Stimulated activated CD4-positive, alpha-beta T cell treated with anti-CD3 and anti-CD28 coated beads, Interleukin-12 subunit alpha, Interleukin-12 subunit beta, amount 100 ng/mL, for 24 hours (primary cell): ENCODE results near the gene GNB1L.
"Not testable (repeated sequence)": the region's sequence is repeated elsewhere in the genome, so short reads cannot be mapped to it uniquely, and the experiment has no call there.

Experiments used
- DNase-seq, 2 experiments: peaks; one replicate each; pipeline ENCODE4 v3.0.0-alpha.2; 2020; ENCODE audit warnings: low read depth in 2 of 2

GNB1L gene

DNA sequence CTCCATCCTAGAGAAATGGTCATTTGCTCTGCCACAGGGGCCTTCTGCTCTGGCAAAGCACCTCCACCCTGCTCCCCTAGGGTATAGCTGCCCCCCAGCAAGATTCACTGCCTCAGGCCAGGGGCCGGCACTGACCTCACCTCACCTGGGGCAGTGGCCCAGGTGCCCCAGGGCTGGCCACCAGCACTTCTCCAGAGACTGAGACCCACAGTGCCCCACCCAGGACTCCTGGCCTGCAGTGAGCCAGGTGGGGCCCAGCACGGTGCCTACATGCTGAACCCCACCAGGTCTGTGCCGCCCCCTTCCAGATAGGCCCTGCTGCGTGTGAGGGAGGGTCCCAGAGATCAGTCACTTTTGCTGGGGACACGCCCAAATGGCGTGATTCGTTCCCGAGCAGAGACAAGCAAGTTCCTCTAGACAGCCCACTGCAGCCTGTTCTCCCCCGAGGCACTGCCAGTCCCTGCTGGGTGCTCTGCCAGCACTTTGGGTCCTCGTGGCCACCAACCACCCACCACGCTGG lies 10.8 kb downstream of the GNB1L start:
- no peak for DNase-seq

GRCh38 chr22:19843107-19843856 lies 11.4 kb downstream of the GNB1L start:
- no peak for DNase-seq

DNA sequence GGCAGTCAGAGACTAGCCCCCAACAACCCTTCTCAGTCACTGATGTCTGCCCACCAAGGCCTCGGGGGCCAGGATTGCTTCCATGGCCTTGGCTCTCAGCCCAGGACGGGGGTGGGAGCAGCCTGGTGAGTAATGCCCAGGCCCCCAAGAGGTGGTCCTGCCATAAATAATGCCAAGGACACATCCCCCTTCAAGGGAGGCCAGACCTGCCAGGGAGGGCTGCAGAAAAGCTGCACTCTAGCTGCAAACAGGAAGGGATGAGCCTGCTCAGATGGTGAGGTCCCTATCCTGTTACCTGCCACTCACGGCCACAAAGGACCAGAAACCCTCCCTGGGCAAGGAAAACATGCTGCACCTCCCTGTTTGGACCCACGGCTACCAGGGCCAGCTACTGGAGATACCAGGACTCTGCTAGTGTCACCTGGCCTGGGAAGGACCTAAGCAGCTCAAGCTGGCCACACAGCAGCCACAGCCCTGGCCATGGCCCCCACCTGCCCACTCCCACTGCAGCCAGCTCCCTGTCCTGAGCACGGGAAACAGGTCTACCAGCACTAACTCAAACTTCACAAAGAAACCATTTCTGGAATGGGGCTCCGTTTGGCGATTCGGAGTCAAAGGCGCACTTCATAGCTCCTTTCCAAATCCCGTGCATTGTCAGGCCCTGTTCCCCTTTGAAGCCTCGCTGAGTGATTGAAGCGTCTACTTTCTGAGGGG lies 12.1 kb downstream of the GNB1L start:
- DNase-seq = no peak

GRCh38 chr22:19841641-19842392 lies 12.9 kb downstream of the GNB1L start:
- no peak for DNase-seq

DNA sequence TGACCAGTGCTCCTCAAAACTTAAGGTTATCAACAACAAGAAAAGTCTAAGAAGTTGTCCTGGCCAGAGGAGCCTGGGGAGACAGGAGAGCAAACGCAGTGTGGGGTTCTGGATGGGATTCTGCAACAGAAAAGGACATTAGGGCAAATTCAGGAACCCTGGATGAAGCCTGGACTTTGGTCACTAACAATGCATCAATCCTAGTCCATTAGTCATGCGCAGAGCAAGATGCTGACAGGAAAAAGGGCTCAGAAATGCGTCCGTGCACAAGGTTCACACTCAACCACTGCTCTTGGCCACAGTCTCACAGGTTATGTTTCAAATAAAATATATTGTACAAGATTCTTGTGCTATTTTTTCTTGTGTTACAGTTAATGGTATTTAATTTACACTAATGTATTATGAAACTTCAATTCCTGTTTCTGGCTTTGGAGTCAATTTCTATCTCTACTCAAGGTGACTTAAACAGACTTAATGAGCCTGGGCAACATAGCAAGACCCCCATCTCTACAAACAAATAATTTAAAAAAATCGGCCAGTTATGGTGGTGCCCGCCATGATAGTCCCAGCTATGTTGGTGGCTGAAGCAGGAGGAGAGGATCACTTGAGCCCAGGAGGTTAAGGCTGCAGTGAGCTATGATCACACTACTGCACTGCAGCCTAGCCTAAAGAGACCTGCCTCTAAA lies 13.6 kb downstream of the GNB1L start:
- no peak for DNase-seq

- DNase-seq = no peak
Observed at GRCh38 chr22:19840059-19840458, 14.6 kb downstream of the GNB1L start.

GRCh38 chr22:19837915-19838314 lies 16.8 kb downstream of the GNB1L start:
- no peak for DNase-seq

GRCh38 chr22:19836512-19836911 lies 18.2 kb downstream of the GNB1L start:
- no peak for DNase-seq

- no peak for DNase-seq
Observed at GRCh38 chr22:19834599-19834998, 20.1 kb downstream of the GNB1L start.

- DNase-seq = not testable (repeated sequence)
Observed at GRCh38 chr22:19833327-19833726, 21.3 kb downstream of the GNB1L start.

DNA sequence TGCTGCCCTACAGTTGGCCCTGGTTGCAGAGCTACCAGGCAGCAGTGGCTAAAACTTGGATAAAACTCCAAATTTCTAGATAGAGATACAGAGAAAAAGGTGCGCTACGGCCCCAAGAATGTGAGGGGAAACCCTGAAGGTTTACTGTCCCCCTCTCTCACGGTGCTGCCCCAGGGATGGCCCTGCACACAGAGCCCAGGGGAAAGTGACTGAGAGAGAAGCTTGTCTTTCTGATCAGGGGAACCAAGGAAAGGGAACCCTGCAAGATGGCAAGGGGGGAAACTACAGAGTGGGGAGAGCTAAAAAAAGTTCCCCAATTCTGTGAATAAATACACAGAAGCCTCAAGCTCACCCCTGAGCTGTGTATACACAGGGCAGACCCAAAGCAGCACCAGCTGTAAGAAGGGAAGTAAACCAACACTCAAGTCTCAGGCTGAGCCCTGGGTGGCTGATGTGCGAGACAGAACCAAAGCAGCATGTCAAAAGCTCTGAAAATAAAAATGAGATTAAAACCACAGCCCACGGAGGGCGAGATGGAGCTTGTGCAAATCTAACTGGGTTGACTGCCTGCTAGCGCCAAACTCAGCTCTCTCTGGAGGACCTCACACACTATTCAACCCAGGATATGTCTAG lies 22.1 kb downstream of the GNB1L start:
- no peak for DNase-seq

DNA sequence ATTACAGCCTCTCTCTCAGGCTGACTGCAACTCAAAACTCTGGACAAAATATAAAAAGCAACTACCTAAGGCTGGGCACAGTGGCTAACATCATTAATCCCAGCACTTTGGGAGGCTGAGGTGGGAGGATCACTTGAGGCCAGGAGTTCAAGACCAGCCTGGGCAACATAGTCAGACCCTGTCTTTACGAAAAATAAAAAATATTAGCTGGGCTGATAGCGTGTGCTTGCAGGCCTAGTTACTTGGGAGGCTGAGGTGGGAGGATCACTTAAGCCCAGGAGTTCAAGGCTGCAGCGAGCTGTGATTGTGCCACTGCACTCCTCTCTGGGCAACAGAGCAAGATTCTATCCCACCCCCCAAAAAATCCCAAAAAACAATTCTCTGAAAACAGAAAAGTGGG lies 22.7 kb downstream of the GNB1L start:
- DNase-seq = not testable (repeated sequence)

DNA sequence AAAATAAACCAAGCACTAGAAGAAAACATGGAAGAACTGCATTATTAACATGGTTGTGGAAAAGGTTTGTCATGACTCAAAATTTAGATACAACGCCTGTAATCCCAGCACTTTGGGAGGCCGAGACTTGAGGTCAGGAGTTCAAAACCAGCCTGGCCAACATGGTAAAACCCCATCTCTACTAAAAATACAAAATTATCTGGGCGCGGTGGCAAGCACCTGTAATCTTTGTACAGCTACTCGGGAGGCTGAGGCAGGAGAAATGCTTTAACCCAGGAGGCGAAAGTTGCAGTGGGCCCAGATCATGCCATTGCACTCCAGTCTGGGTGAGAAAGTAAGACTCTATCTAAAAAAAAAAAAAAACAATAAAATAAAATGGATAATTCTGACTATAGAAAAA lies 23.7 kb downstream of the GNB1L start:
- no peak for DNase-seq

- no peak for DNase-seq
Observed at GRCh38 chr22:19828035-19828401, 26.7 kb downstream of the GNB1L start.

DNA sequence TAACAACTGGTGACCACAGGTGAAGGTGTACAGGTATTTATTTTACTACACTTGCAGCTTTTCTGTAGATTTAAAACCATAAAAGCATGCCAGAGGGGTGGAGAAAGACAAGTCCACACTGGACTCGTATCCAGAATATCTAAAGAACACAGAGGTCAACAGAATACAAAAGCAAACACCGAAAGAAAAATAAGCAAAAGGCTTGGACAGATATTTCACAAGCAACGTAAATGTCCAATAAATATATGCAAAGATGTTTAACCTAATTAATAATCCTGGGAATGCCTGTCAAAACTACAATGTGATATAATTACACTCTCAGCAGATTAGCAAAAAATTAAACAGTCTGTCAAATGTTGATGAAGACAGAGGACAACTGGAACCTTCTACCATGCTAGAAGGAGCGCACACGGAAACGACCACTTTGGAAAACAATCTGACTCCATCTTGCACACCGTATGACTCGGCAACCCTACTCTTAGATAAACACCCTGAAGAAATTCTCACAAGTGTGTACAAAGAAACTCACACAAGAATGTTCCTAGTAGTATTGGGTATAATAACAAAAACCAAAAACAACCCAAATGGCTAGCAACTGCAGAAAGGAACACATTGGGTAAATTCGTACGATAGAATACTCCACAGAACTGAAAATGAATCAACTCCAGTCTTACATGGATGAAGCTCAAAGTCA lies 27.2 kb downstream of the GNB1L start:
- no peak for DNase-seq

GRCh38 chr22:19826619-19826950 lies 28.1 kb downstream of the GNB1L start:
- DNase-seq = no peak

GRCh38 chr22:19825904-19826618 lies 28.6 kb downstream of the GNB1L start:
- DNase-seq = no peak

DNA sequence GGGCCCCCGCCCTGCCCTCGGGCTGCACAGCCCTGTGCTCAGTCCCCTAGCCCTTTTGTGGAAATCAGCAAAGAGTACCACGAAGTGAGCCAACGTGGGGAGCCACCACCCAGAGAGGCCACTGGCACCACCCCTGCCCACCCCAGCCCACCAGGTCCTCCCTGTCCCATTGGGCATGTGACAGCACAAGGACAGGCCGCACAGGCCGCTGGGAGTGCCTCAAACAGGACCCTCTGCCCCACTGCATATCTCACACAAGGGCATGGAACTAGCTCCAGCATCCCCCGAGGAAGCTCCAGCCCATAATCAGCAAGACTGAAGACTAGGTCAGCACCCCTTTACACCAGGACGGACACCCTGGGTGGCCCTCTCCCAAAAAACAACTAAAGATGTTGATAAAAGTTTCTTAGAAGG lies 29.7 kb downstream of the GNB1L start:
- DNase-seq = no peak

DNA sequence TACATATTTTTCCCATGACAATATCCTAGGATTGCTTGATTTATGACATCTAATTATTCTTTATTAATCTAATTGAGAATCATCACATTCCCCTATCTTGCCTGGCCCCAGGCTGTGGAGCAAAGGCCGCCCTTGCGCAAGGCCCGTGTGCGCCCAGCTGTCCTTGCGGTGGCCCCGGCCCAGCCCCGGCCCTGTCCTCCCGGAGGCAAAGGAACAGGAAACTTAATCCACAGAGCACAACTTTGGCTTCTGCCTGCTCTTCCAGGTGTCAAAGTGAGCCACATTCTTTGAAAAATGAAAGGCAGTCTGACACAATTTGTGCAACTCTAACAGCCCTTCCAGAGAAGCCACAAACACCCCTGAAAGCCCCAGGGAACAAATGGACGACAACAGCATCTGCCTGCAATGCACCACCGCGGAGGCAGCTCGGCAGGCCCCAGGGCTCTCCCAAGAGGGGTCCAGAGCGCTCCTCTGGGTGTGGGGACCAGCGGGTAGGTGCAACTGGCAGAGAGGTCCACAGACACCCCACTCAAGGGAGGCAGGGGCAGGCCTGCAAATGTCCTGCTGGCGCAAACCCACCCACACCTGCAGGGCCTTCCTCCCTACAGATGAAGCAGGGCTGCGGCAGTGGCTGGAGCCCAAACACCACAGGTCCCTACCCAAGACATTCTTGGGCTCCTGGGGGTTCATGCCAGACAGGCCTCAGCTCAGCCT lies 30.3 kb downstream of the GNB1L start:
- no peak for DNase-seq

GRCh38 chr22:19823902-19824211 lies 30.8 kb downstream of the GNB1L start:
- DNase-seq = no peak
